Left lung (tissue), 10 donors: Measurements from ENCODE around the gene AQP2. TPM values are rescaled to one million over a fixed set of nuclear protein-coding genes. Genes with fewer than 3 reads are reported as not detected.

Experiments used
- ATAC-seq: fragments of 200-7000 bp; cut with Tn5 transposase; one replicate; pipeline ENCODE4 v1.9.1; 2020; ENCODE audit warnings: moderate library complexity
- DNase-seq, 4 donors: peaks; one replicate each; pipeline ENCODE4 v3.0.0-alpha.2; 2013 to 2020
- H3K27ac ChIP-seq, 2 donors: fragments of 200-600 bp; sonication (generic) in 1 of 2; one replicate each; pipeline versions ENCODE4 v1.5.0 to v1.8.0; 2020 to 2021
- H3K27me3 ChIP-seq, 2 donors: fragments of 200-600 bp; sonication (generic) in 1 of 2; one replicate each; pipeline versions ENCODE4 v1.5.0 to v1.8.0; 2020 to 2021
- H3K36me3 ChIP-seq, 2 donors: fragments of 200-600 bp; sonication (generic) in 1 of 2; one replicate each; pipeline versions ENCODE4 v1.5.0 to v1.8.0; 2020 to 2021
- H3K4me1 ChIP-seq, 2 donors: fragments of 200-600 bp; one replicate each; pipeline ENCODE4 v1.8.0; 2021
- H3K4me3 ChIP-seq, 2 donors: fragments of 200-600 bp; sonication (generic) in 1 of 2; one replicate each; pipeline versions ENCODE4 v1.5.0 to v1.8.0; 2020 to 2021; ENCODE audit warnings: mild to moderate bottlenecking in 1 of 2
- H3K9me3 ChIP-seq, 2 donors: fragments of 200-600 bp; sonication (generic) in 1 of 2; one replicate each; pipeline versions ENCODE4 v1.5.0 to v1.8.0; 2020 to 2021
- intact Hi-C, 2 donors: fragments of 100-400 bp; cut with DNase I; formaldehyde crosslinking; loops; one replicate each; pipeline versions ENCODE4 v1.11.2 to v1.14.2; 2022
- polyA plus RNA-seq, 6 donors: library from polyadenylated mRNA; unstranded; fragments of 120-200 nt; gene quantifications; one replicate each; pipeline ENCODE4 v1.2.1, GENCODE V29; 2013; ENCODE audit not compliant: insufficient read length in 6 of 6
- total RNA-seq, 2 donors: library from RNA; stranded (reverse); fragmentation: NEBNext Ultra II Directional; extraction: Animal tissue kit (Norgen Biotek cat#: 25700); gene quantifications; one replicate each; pipeline ENCODE4 v1.2.1, GENCODE V29; 2021
- TF ChIP-seq, protein P1 (sequence below), 2 donors: fragments of 200-600 bp; sonication (generic) in 1 of 2; IDR thresholded peaks; one replicate each; pipeline versions ENCODE4 v1.5.0 to v1.8.0; 2021; ENCODE audit warnings: antibody characterized with exemption in 2 of 2
- donor health status: DM: no; HTN: yes; CAD: no.
- donor health status: DM: no; HTN: no; CAD: no.

AQP2 gene
- total and polyA plus RNA-seq, 8 donors: 0.13 to 2.0 (median 0.42) TPM; not detected in 1

DNA sequence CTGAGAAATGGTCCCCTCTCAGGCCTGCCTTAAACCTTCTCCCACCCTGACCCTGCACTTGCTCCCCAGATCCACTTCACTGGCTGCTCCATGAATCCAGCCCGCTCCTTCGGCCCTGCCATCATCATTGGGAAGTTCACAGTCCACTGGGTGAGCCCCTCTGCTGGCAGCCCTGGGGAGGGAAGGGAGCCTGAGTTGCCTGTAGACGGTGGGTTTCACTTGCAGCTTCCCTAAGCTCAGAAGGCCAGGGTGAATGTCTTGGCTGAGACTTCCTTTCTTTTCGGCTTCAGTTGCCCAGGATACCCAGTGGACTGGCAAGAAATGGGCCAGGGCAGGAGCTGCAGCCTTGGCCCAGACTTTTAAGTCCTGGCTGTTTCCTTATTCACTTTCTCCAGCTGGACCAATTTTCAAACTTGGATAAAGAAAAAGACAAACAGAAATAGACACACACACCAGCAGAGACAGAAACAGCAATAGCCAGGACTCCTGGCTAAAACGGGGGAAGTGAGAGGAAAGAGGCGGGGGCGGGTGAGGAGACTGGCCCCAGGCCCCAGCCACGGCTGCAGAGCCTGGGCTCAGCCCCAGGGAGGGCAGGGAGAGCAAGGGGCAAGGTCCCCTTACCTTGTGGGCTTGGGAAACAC is 24.3 kb downstream of the AQP2 start:
- intact Hi-C loops: loop anchor here in 1 of 2 donors (5.0 kb wide), 1 partner anchor 88 kb away; no protein-coding TSS in a partner anchor

DNA sequence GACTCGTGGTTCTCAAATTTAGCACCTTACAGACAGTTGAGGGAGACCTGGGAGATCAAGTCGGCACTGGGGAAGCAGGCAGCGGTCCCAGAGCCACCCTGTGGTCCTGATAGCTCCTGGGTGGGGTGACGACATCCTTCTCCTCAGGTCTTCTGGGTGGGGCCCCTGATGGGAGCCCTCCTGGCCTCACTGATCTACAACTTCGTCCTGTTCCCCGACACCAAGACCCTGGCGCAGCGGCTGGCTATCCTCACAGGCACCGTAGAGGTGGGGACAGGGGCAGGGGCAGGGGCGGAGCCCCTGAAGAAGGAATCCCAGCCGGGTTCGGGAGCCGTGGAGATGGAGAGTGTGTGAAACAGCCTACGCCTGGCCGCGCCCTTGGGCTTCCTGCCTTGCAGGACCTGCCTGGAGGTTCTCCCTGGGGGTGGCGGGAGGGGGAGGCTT is 24.8 kb downstream of the AQP2 start:
- Histone ChIP-seq H3K36me3 (no peaks in the 10 kb centered on the region), H3K27ac (no peak overlapping the region), H3K4me1 (peaks cover 5 to 6% of the 10 kb centered on the region in 2 donors), H3K4me3 (no peak overlapping the region), H3K27me3 (peaks cover 0 to 17% of the 10 kb centered on the region in 2 donors), H3K9me3 (no peaks in the 10 kb centered on the region)
- ATAC-seq (no peak), DNase-seq (no peak)
- intact Hi-C loops: no loop called here
- TF ChIP-seq, protein P1, sequence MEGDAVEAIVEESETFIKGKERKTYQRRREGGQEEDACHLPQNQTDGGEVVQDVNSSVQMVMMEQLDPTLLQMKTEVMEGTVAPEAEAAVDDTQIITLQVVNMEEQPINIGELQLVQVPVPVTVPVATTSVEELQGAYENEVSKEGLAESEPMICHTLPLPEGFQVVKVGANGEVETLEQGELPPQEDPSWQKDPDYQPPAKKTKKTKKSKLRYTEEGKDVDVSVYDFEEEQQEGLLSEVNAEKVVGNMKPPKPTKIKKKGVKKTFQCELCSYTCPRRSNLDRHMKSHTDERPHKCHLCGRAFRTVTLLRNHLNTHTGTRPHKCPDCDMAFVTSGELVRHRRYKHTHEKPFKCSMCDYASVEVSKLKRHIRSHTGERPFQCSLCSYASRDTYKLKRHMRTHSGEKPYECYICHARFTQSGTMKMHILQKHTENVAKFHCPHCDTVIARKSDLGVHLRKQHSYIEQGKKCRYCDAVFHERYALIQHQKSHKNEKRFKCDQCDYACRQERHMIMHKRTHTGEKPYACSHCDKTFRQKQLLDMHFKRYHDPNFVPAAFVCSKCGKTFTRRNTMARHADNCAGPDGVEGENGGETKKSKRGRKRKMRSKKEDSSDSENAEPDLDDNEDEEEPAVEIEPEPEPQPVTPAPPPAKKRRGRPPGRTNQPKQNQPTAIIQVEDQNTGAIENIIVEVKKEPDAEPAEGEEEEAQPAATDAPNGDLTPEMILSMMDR (IDR thresholded peaks at IDR 0.05): no peak

More for the DNA sequence above, 24.3 kb downstream of the AQP2 start:
- ATAC-seq (peak; percentile 7), DNase-seq (no peak)
- TF ChIP-seq, protein P1 (IDR thresholded peaks at IDR 0.05): no peak
- Histone ChIP-seq H3K27ac (no peak overlapping the region), H3K4me3 (no peak overlapping the region), H3K27me3 (peaks cover 0 to 23% of the 10 kb centered on the region in 2 donors), H3K4me1 (peaks cover 5 to 6% of the 10 kb centered on the region in 2 donors), H3K9me3 (no peaks in the 10 kb centered on the region), H3K36me3 (no peaks in the 10 kb centered on the region)

DNA sequence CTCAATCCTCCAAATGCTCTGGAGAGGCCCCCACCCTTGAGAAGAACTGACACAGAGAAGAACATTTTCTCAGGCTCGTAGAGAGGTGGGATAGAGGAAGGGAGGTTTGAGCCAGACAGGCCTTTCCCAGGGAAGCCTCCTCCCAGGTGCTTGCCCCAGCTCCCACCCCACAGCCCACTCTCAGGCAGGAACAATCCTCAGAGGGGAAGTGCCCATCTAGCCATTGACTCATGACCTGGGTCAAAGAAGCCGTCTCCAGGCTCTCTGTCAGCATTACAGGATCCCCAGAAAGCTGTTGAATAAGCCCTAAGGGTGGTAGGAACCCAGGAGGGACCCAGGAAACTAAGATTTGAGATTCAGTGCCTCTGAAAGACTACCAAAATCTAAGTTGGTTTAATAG is 26.0 kb downstream of the AQP2 start:
- intact Hi-C loops: no loop called here
- TF ChIP-seq, protein P1 (IDR thresholded peaks at IDR 0.05): no peak
- H3K36me3 ChIP-seq: no peaks in the 10 kb centered on the region
- peaks cover 5 to 6% of the 10 kb centered on the region in 2 donors for H3K4me1 ChIP-seq
- DNase-seq (no peak), ATAC-seq (no peak)
- no peak overlapping the region for H3K4me3 ChIP-seq
- no peaks in the 10 kb centered on the region for H3K9me3 ChIP-seq
- H3K27me3 ChIP-seq: peaks cover 0 to 5% of the 10 kb centered on the region in 2 donors
- no peak overlapping the region for H3K27ac ChIP-seq

DNA sequence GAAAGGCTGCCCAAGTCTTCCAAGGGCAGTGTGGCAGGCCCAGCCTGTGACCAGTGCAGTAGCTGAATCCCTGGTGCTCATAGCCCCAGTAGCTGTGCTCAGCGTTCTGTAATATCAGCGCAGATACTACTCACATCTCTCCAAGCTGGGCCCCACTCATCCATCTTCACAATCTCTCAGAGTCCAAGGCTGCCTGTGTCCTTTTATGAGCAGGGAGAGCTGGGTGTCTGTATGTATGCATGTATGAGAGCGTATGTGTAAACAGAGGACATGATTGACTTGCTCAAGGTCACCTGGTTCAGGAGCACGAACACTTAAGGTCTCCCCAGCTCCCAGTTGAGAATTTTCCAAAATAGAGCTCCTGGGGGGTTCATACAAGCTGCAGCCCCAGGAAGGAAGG is 27.6 kb downstream of the AQP2 start:
- TF ChIP-seq, protein P1 (IDR thresholded peaks at IDR 0.05): no peak
- Histone ChIP-seq H3K27ac (no peak overlapping the region), H3K27me3 (peaks cover 0 to 5% of the 10 kb centered on the region in 2 donors), H3K4me1 (peaks cover 5 to 19% of the 10 kb centered on the region in 2 donors), H3K36me3 (no peaks in the 10 kb centered on the region), H3K9me3 (no peaks in the 10 kb centered on the region), H3K4me3 (no peak overlapping the region)
- ATAC-seq (no peak), DNase-seq (no peak)
- intact Hi-C loops: no loop called here

DNA sequence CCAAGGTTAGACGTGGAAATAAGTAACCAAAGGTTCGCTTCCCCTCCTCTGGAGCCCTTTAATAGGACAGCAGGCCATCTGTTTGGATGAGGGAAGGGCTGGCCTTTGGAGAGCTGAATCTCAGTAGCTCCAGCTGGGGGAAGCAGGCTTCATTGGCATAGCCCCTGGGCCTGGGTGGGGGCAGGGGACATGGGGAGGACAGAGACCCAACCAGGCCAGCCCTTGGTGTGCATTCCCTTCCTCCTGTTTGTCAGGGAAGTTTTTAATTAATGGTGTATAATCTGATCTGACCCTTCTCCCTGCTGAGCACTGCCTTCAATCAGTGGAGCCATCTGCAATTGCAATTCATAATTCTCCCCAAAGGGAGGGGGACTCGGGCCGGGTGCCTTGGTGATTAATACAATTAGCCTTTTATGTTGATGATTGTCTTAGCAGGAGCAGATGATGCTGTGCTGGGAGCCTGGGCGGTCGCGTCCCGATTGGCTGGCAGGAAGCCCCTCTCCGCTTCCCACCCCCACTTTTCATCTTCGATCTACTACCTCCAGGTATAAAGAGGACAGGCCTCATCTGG is 28.6 kb downstream of the AQP2 start:
- no peak for ATAC-seq
- DNase-seq: no peak
- H3K27me3 ChIP-seq: no peaks in the 10 kb centered on the region
- H3K4me3 ChIP-seq: no peak overlapping the region
- intact Hi-C loops: no loop called here
- H3K36me3 ChIP-seq: no peaks in the 10 kb centered on the region
- TF ChIP-seq, protein P1 (IDR thresholded peaks at IDR 0.05): no peak
- peaks cover 7 to 25% of the 10 kb centered on the region in 2 donors for H3K4me1 ChIP-seq
- H3K9me3 ChIP-seq: no peaks in the 10 kb centered on the region
- no peak overlapping the region for H3K27ac ChIP-seq
